GM12878 (cell line): Measurements from ENCODE around the gene DIAPH1. TPM values are rescaled to one million over a fixed set of nuclear protein-coding genes. Genes with fewer than 3 reads are reported as not detected.

ENCODE experiments used
- ATAC-seq: fragments of 200-7000 bp; cut with Tn5 transposase; 3 replicates; pipeline ENCODE4 v1.9.1; 2020; ENCODE audit warnings: mild to moderate bottlenecking, moderate library complexity
- BruUV-seq: library from RNA; stranded (reverse); fragments of 400-500 nt; replicated peaks from 2 replicates; lab custom pipeline; 2021; lab: Mats Ljungman, UMichigan
- CTCF ChIA-PET: fragments of 300-600 bp; sonication (Branson Sonifier 250); formaldehyde crosslinking; extraction: SDS; loops from one replicate; lab custom pipeline; 2021; ENCODE audit warnings: inconsistent platforms; lab: Yijun Ruan, JAX
- POLR2A ChIA-PET: fragments of 350-600 bp; formaldehyde crosslinking; extraction: SDS; loops from one replicate; lab custom pipeline; 2021; ENCODE audit warnings: inconsistent platforms; lab: Charles Lee
- RAD21 ChIA-PET: fragments of 300-600 bp; sonication (Branson Sonifier 250); formaldehyde crosslinking; loops from one replicate; lab custom pipeline; 2023; ENCODE audit warnings: antibody characterized with exemption; ENCODE audit not compliant: unreplicated experiment; lab: Charles Lee
- SMC1A ChIA-PET: fragments of 300-600 bp; sonication (Branson Sonifier 250); formaldehyde crosslinking; loops from one replicate; lab custom pipeline; 2023; ENCODE audit not compliant: unreplicated experiment, uncharacterized antibody; lab: Charles Lee
- DNase-seq: peaks from one replicate; pipeline ENCODE4 v3.0.0-alpha.2; 2011; ENCODE audit warnings: low read depth, low spot score
- FAIRE-seq: peaks from 3 replicates; lab custom pipeline; 2011; peaks lifted over from hg19 to GRCh38; lab: Jason Lieb, UNC
- H2AFZ ChIP-seq: 2 replicates; pipeline ENCODE4 v1.6.0; 2011; ENCODE audit warnings: low read depth, low read length, control low read depth; ENCODE audit not compliant: control insufficient read depth
- H3K27ac ChIP-seq: 2 replicates; pipeline ENCODE4 v1.5.1; 2011; ENCODE audit warnings: control low read depth; ENCODE audit not compliant: control insufficient read depth, insufficient read depth
- H3K27me3 ChIP-seq, 2 experiments: replicated peaks in 1 of 2; 2 replicates each; pipeline versions ENCODE4 v1.6.0 to v1.6.1; 2011; ENCODE audit warnings: low read length in 1 of 2; ENCODE audit not compliant: control insufficient read depth in 2 of 2, insufficient read depth in 2 of 2
- H3K36me3 ChIP-seq, 2 experiments: 2 replicates each; pipeline ENCODE4 v1.5.1; 2011; ENCODE audit warnings: low read length in 1 of 2; ENCODE audit not compliant: control insufficient read depth in 2 of 2, insufficient read depth in 2 of 2
- H3K4me1 ChIP-seq: 2 replicates; pipeline ENCODE4 v1.6.1; 2011; ENCODE audit warnings: mild to moderate bottlenecking, low read length, moderate library complexity, mixed read lengths; ENCODE audit not compliant: control insufficient read depth, insufficient read depth
- H3K4me2 ChIP-seq: 2 replicates; pipeline ENCODE4 v1.6.0; 2011; ENCODE audit warnings: control low read depth; ENCODE audit not compliant: control insufficient read depth, insufficient read depth
- H3K4me3 ChIP-seq: fragments of 200-600 bp; sonication (generic); 2 replicates; pipeline ENCODE4 v1.5.1; 2016
- H3K79me2 ChIP-seq: 2 replicates; pipeline ENCODE4 v1.6.0; 2011; ENCODE audit warnings: low read length; ENCODE audit not compliant: control insufficient read depth, insufficient read depth
- H3K9ac ChIP-seq: 2 replicates; pipeline ENCODE4 v1.8.0; 2011; ENCODE audit warnings: low read length, control low read depth, mixed read lengths; ENCODE audit not compliant: control insufficient read depth, insufficient read depth
- H3K9me3 ChIP-seq: replicated peaks from 3 replicates; pipeline ENCODE4 v1.5.1; 2011; ENCODE audit warnings: mild to moderate bottlenecking, low read length; ENCODE audit not compliant: control insufficient read depth, insufficient read depth
- H4K20me1 ChIP-seq: 2 replicates; pipeline ENCODE4 v1.6.0; 2011; ENCODE audit not compliant: control insufficient read depth, insufficient read depth
- ATF2 ChIP-seq: IDR thresholded peaks from 2 replicates; pipeline ENCODE4 v1.6.1; 2012; ENCODE audit warnings: low read length, inconsistent platforms
- HDAC6 ChIP-seq: fragments of 200-600 bp; sonication (generic); IDR thresholded peaks from one replicate; pipeline ENCODE4 v1.8.0; 2017; ENCODE audit warnings: antibody characterized with exemption; ENCODE audit not compliant: unreplicated experiment
- HDGF ChIP-seq: fragments of 450-650 bp; IDR thresholded peaks from 2 replicates; pipeline ENCODE4 v1.6.1; 2016; ENCODE audit warnings: antibody characterized with exemption
- PRDM15 ChIP-seq: fragments of 450-650 bp; formaldehyde crosslinking; IDR thresholded peaks from 2 replicates; pipeline ENCODE4 v1.4.0; 2020; ENCODE audit warnings: mild to moderate bottlenecking, moderate library complexity
- SMC3 ChIP-seq: IDR thresholded peaks from 2 replicates; pipeline ENCODE4 v1.6.1; 2011; ENCODE audit warnings: low read length, improper control_type of control experiment, borderline replicate concordance
- TCF3 ChIP-seq: IDR thresholded peaks from 2 replicates; pipeline ENCODE4 v1.6.1; 2012; ENCODE audit warnings: low read depth, mild to moderate bottlenecking, low read length, borderline replicate concordance; ENCODE audit not compliant: insufficient read depth
- ZNF384 ChIP-seq: IDR thresholded peaks from 2 replicates; pipeline ENCODE4 v1.6.1; 2012; ENCODE audit warnings: low read depth, mild to moderate bottlenecking, low read length, improper control_type of control experiment, borderline replicate concordance
- WGBS: methylation state at CpG from one replicate; pipeline ENCODE4 v1.1.6; 2016; ENCODE audit warnings: low lambda C conversion rate; ENCODE audit not compliant: insufficient replicate concordance, insufficient coverage; ENCODE audit errors: missing lambda C conversion rate; 5-methylcytosine and 5-hydroxymethylcytosine counted together
- in situ Hi-C: fragments of 300-500 bp; cut with MboI; formaldehyde crosslinking; loops from 9 replicates; pipeline ENCODE4 v1.14.3; 2018; ENCODE audit warnings: mixed read lengths
- intact Hi-C: fragments of 100-400 bp; cut with micrococcal nuclease; formaldehyde crosslinking; loops from one replicate; pipeline ENCODE4 v1.14.2; 2022; ENCODE audit not compliant: unreplicated experiment
- polyA plus RNA-seq, 11 experiments: library from polyadenylated mRNA; depleted of rRNA in 4 of 11; unstranded in 6 of 11; stranded (reverse) in 5 of 11; fragments of >200 nt; fragmentation: Nextera tagmentation in 4 of 11; fragmentation: Illumina TruSeq in 1 of 11; extraction: Ambion mirVana in 4 of 11; extraction: Trizol in 1 of 11; gene quantifications; 1 replicate in 1 of 11; 2 replicates in 10 of 11; pipeline versions ENCODE4 v1.2.1 to v1.2.3, GENCODE V29; 2011 to 2016; ENCODE audit warnings: inconsistent platforms in 2 of 11, missing spikeins in 2 of 11, low read depth in 1 of 11
- total RNA-seq, 4 experiments: library from RNA; depleted of rRNA in 3 of 4; stranded (reverse); fragments of >200 nt in 3 of 4; fragmentation: Illumina TruSeq in 1 of 4; extraction: Trizol in 1 of 4; gene quantifications; 2 replicates each; pipeline versions ENCODE4 v1.2.1 to v1.2.3, GENCODE V29; 2013 to 2021
- TF ChIP-seq, protein P1 (sequence below): fragments of 450-650 bp; IDR thresholded peaks from 2 replicates; pipeline ENCODE4 v1.6.1; 2018; ENCODE audit warnings: borderline replicate concordance, mild to moderate bottlenecking; ENCODE audit not compliant: partially characterized antibody
- TF ChIP-seq, protein P2 (sequence below): IDR thresholded peaks from 2 replicates; pipeline ENCODE4 v1.6.1; 2012; ENCODE audit warnings: mild to moderate bottlenecking, low read depth, low read length

The DIAPH1 gene
- total and polyA plus RNA-seq, 10 of the 15 experiments (the other 5 are each of a cell fraction or from before 2014, with no cell fraction given) = 37.8 to 168 (median 59.0) TPM

DNA sequence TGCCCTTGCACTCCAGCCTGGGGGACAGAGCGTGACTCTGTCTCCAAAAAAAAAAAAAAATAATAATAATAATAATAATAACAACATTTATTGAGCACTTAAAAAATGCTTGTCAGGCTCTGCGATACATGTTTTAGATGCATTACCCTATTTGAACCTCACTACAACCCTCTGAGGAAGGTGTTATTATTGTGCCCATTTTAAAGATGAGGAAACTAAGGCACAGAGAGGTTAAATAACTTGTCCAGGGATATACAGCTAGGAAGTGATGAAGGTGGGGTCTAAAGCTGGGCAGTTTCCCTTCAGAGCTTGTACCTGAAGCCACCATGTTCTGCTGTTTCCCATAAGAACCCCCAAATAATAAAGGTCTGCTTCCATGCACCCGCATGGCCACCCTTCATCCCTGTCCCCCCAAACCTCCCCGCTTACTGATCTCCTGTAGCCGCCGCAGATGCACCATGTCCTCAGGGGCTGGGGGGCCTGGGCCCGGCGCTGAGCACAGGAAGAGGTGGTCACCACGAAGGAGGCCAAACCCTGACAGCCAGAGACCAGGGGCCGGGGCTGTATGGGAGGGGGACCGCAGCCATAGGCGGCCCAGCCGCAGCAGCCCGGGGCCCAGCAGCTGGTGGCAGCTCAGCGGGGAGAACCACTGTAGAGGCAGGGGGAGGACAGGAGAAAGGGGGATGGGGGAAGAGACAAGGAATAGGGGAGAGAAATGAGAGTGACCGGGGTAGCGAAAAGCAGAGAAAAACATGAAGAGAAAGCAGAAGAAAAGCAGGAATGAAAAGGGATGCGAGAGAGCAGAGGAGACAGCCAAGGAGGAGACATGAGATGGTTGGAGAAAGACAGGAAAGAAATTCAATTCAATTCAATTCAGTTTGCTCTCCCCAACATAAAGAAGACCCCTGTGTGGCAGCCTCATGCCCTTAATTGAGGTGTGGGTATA lies 47.5 kb upstream of the DIAPH1 start:
- Histone ChIP-seq H3K9me3 (no peaks in the 10 kb centered on the region), H3K4me1 (no peaks in the 10 kb centered on the region), H3K27me3 (no peaks in the 10 kb centered on the region), H3K9ac (no peak overlapping the region), H3K27ac (no peak overlapping the region), H4K20me1 (no peaks in the 10 kb centered on the region), H2AFZ (no peak overlapping the region), H3K4me3 (no peak overlapping the region), H3K36me3 (no peaks in the 10 kb centered on the region), H3K4me2 (no peak overlapping the region), H3K79me2 (no peaks in the 10 kb centered on the region)
- SMC1A ChIA-PET = interaction anchor here (3.2 kb wide), 1 partner anchor 74 kb away, joined by 19 read pairs; no protein-coding TSS in a partner anchor
- CTCF ChIA-PET = interaction anchor here (0.6 to 3.3 kb wide), 9 partner anchors 43 to 474 kb away, joined by 3 to 27 read pairs (median 4); partner anchors contain the start of gene DIAPH1
- no TSS peak for BruUV-seq
- RAD21 ChIA-PET = interaction anchor here (2.9 kb wide), 1 partner anchor 74 kb away, joined by 20 read pairs; no protein-coding TSS in a partner anchor
- in situ Hi-C loops = no loop called here
- DNase-seq = no peak
- FAIRE-seq = no peak
- ATAC-seq = no peak
- intact Hi-C loops = loop anchor here (1.0 to 10.0 kb wide), 3 partner anchors 74 to 479 kb away; partner anchors contain the start of gene RNF14
- POLR2A ChIA-PET = interaction anchor here (0.5 kb wide), 1 partner anchor 84 kb away, joined by 4 read pairs; no protein-coding TSS in a partner anchor
- WGBS = 74% methylated on average over 18 of the region's 18 CpGs
- TF ChIP-seq HDGF = no peak
- no peak for TF ChIP-seq ZNF384
- TF ChIP-seq ATF2 = no peak
- TF ChIP-seq TCF3 = no peak
- TF ChIP-seq, protein P1, sequence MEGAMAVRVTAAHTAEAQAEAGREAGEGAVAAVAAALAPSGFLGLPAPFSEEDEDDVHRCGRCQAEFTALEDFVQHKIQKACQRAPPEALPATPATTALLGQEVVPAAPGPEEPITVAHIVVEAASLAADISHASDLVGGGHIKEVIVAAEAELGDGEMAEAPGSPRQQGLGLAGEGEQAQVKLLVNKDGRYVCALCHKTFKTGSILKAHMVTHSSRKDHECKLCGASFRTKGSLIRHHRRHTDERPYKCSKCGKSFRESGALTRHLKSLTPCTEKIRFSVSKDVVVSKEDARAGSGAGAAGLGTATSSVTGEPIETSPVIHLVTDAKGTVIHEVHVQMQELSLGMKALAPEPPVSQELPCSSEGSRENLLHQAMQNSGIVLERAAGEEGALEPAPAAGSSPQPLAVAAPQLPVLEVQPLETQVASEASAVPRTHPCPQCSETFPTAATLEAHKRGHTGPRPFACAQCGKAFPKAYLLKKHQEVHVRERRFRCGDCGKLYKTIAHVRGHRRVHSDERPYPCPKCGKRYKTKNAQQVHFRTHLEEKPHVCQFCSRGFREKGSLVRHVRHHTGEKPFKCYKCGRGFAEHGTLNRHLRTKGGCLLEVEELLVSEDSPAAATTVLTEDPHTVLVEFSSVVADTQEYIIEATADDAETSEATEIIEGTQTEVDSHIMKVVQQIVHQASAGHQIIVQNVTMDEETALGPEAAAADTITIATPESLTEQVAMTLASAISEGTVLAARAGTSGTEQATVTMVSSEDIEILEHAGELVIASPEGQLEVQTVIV = no peak
- TF ChIP-seq SMC3 = no peak
- no peak for TF ChIP-seq PRDM15 (CRISPR knock-in tag)
- TF ChIP-seq, protein P2, sequence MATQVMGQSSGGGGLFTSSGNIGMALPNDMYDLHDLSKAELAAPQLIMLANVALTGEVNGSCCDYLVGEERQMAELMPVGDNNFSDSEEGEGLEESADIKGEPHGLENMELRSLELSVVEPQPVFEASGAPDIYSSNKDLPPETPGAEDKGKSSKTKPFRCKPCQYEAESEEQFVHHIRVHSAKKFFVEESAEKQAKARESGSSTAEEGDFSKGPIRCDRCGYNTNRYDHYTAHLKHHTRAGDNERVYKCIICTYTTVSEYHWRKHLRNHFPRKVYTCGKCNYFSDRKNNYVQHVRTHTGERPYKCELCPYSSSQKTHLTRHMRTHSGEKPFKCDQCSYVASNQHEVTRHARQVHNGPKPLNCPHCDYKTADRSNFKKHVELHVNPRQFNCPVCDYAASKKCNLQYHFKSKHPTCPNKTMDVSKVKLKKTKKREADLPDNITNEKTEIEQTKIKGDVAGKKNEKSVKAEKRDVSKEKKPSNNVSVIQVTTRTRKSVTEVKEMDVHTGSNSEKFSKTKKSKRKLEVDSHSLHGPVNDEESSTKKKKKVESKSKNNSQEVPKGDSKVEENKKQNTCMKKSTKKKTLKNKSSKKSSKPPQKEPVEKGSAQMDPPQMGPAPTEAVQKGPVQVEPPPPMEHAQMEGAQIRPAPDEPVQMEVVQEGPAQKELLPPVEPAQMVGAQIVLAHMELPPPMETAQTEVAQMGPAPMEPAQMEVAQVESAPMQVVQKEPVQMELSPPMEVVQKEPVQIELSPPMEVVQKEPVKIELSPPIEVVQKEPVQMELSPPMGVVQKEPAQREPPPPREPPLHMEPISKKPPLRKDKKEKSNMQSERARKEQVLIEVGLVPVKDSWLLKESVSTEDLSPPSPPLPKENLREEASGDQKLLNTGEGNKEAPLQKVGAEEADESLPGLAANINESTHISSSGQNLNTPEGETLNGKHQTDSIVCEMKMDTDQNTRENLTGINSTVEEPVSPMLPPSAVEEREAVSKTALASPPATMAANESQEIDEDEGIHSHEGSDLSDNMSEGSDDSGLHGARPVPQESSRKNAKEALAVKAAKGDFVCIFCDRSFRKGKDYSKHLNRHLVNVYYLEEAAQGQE = no peak
- no peak for TF ChIP-seq HDAC6
